HG03439 (cell line): ENCODE data around the gene FYTTD1.

Source experiments
- ATAC-seq: cut with Tn5 transposase; IDR thresholded peaks from one replicate; pipeline ENCODE4 v1.9.1; 2021; ENCODE audit warnings: mild to moderate bottlenecking, moderate library complexity; ENCODE audit not compliant: unreplicated experiment

The FYTTD1 gene

GRCh38 chr3:197833930-197834715 is 84.4 kb downstream of the FYTTD1 start:
- ATAC-seq = no peak

DNA sequence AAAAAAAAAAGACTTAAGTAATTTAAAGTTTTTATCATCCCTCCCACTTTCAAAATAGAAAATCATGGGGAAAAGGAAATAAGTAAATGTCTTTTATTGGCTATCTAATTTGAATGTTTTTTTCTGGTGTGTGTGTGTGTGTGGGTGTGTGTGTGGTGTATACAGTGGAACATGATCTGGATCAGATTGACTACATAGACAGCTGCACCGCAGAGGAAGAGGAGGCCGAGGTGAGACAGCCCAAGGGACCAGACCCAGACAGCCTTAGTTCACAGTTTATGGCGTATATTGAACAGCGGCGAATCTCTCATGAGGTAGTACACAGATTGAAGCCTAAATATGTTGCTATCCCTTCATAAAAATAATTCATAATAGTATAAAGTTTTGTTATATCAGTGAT is 85.8 kb downstream of the FYTTD1 start:
- ATAC-seq = no peak

DNA sequence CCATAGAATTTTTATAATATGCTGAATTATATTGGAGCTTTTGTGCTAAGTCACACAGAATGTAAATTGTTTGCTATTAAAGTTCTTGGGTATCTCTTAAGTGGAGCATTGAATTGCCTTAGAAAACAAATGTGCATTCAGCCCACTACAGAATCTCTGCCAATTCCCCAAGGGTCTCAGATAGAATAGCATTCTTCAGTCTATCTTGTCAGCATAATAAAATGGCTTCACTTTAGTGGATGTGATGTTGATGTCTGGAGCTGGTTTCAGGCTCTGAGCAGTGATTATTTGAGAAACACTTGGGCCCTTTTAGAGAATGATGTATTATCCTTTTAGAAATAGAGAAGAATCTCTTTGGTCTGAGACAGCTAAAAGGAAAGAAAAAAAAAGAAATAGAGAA is 86.6 kb downstream of the FYTTD1 start:
- ATAC-seq = no peak
